ENCODE data around the gene NLGN1.

- no peak for TF ChIP-seq EZH2 (IDR thresholded peaks at IDR 0.05)
- no peak for TF ChIP-seq CTCF (IDR thresholded peaks at IDR 0.05)
- no peak for TF ChIP-seq EZH2phosphoT487 (IDR thresholded peaks at IDR 0.05)
Observed at GRCh38 chr3:173706630-173707029, 309.1 kb downstream of the NLGN1 start.
